Fibroblast of skin of left quadriceps (primary cell): ENCODE results near the gene BOC.
A peak's percentile ranks its signal among the peaks of the same experiment; 100 is the strongest.
"Not testable (repeated sequence)": the region's sequence is repeated elsewhere in the genome, so short reads cannot be mapped to it uniquely, and the experiment has no call there.

Source experiments
- DNase-seq, 2 experiments: peaks; one replicate each; pipeline ENCODE4 v3.0.0-alpha.2; 2013; ENCODE audit warnings: low read depth in 2 of 2

The BOC gene

GRCh38 chr3:113211330-113212149, at the start of gene BOC:
Gene BOC, plus strand, starts transcription at chr3:113211557. Its CDS starts 38,246 bp downstream, at chr3:113249803.
- peak; percentile 64 to 69 for DNase-seq

GRCh38 chr3:113161661-113162060, 49.7 kb upstream of the BOC start:
- DNase-seq, result no peak

GRCh38 chr3:113163152-113163551, 48.2 kb upstream of the BOC start:
- DNase-seq, result no peak

- DNase-seq, result no peak
These were observed 45.5 kb upstream of the BOC start for GRCh38 chr3:113165841-113166240.

GRCh38 chr3:113166357-113166718, 45.0 kb upstream of the BOC start:
- DNase-seq, result no peak

GRCh38 chr3:113166719-113167492, 44.5 kb upstream of the BOC start:
- DNase-seq, result peak; percentile 74 to 78

GRCh38 chr3:113167825-113168801, 43.2 kb upstream of the BOC start:
- DNase-seq, result peak in 1 of 2 experiments; percentile 37

GRCh38 chr3:113169891-113170452, 41.4 kb upstream of the BOC start:
- DNase-seq, result no peak

- no peak for DNase-seq
These were observed 40.6 kb upstream of the BOC start for GRCh38 chr3:113170771-113171170.

GRCh38 chr3:113171675-113172300, 39.6 kb upstream of the BOC start:
- not testable (repeated sequence) for DNase-seq

- DNase-seq, result no peak
These were observed 38.3 kb upstream of the BOC start for GRCh38 chr3:113173102-113173501.

- no peak for DNase-seq
These were observed 37.1 kb upstream of the BOC start for GRCh38 chr3:113174304-113174703.

- DNase-seq, result no peak
These were observed 36.4 kb upstream of the BOC start for GRCh38 chr3:113174801-113175485.

- no peak for DNase-seq
These were observed 33.8 kb upstream of the BOC start for GRCh38 chr3:113177526-113177925.

- DNase-seq, result peak in 1 of 2 experiments; percentile 38
These were observed 32.0 kb upstream of the BOC start for GRCh38 chr3:113179235-113179824.

- DNase-seq, result no peak
These were observed 27.4 kb upstream of the BOC start for GRCh38 chr3:113183748-113184661.

- DNase-seq, result peak; percentile 33 to 46
These were observed 26.0 kb upstream of the BOC start for GRCh38 chr3:113185194-113185835.

- DNase-seq, result no peak
These were observed 24.8 kb upstream of the BOC start for GRCh38 chr3:113186566-113186965.
